HEK293T (cell line): ENCODE data around the gene CAMK1G.

Experiments
- FOXK2 ChIP-seq: fragments of 450-650 bp; IDR thresholded peaks from 2 replicates; pipeline ENCODE4 v1.6.1; 2016; ENCODE audit warnings: mild to moderate bottlenecking
- FOXM1 ChIP-seq: fragments of 450-650 bp; IDR thresholded peaks from 2 replicates; pipeline ENCODE4 v1.6.1; 2017; ENCODE audit warnings: mild to moderate bottlenecking, borderline replicate concordance
- LEF1 ChIP-seq: fragments of 450-650 bp; IDR thresholded peaks from 2 replicates; pipeline ENCODE4 v1.6.1; 2017; ENCODE audit warnings: mild to moderate bottlenecking, borderline replicate concordance
- SP1 ChIP-seq: fragments of 450-650 bp; IDR thresholded peaks from 2 replicates; pipeline ENCODE4 v1.6.1; 2017

DNA sequence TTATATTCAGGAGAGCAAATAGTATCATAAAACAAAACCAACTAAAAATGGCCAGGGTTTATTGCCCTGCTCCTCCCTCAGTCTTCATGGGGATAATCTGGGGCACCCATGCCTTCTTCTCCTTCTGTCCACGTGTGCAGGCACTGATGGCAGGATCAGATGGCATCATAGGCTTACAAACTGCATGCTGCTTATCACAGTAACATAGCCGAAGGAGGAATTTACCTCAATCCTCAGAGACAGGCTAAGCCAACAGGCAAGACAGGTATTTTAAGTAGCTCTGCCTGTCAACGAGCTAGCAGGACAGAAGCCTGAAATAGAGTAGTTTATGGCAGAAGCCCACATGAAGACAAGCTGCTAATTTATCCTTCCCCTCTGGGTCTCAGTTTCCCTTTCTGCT, 59.3 kb downstream of the CAMK1G start:
- no peak for TF ChIP-seq FOXM1
- TF ChIP-seq SP1 = no peak
- no peak for TF ChIP-seq FOXK2
- TF ChIP-seq LEF1 = no peak
